Kidney (tissue), 14 donors: ENCODE measurements around the gene PLEKHA6. TPM values are rescaled to one million over a fixed set of nuclear protein-coding genes. Genes with fewer than 3 reads are reported as not detected.

Source experiments
- DNase-seq, 5 donors: peaks; one replicate each; pipeline ENCODE4 v3.0.0-alpha.2; 2013 to 2020
- FAIRE-seq: peaks from 2 replicates; lab custom pipeline; 2012; peaks lifted over from hg19 to GRCh38; lab: Jason Lieb, UNC
- H3K27ac ChIP-seq, 2 donors: one replicate each; pipeline ENCODE4 v1.7.0; 2013; ENCODE audit warnings: low read depth in 2 of 2, low read length in 2 of 2, inconsistent platforms in 1 of 2
- H3K27me3 ChIP-seq: one replicate; pipeline ENCODE4 v1.7.1; 2013; ENCODE audit warnings: low read length, inconsistent platforms; ENCODE audit not compliant: control insufficient read depth, insufficient read depth
- H3K36me3 ChIP-seq, 3 donors: one replicate each; pipeline versions ENCODE4 v1.7.0 to v1.7.1; 2013; ENCODE audit warnings: low read length in 3 of 3, control low read depth in 1 of 3, inconsistent platforms in 1 of 3; ENCODE audit not compliant: insufficient read depth in 3 of 3, control insufficient read depth in 2 of 3
- H3K4me1 ChIP-seq, 3 donors: one replicate each; pipeline versions ENCODE4 v1.7.0 to v1.7.1; 2013; ENCODE audit warnings: low read length in 3 of 3, inconsistent platforms in 1 of 3, low read depth in 1 of 3; ENCODE audit not compliant: control insufficient read depth in 2 of 3, insufficient read depth in 2 of 3
- H3K4me3 ChIP-seq, 3 donors: one replicate each; pipeline versions ENCODE4 v1.7.0 to v1.8.1; 2013; ENCODE audit warnings: low read length in 3 of 3, control low read depth in 1 of 3, inconsistent platforms in 1 of 3
- H3K9ac ChIP-seq, 3 donors: one replicate each; pipeline versions ENCODE4 v1.7.0 to v1.7.1; 2013; ENCODE audit warnings: low read length in 3 of 3, control low read depth in 1 of 3, inconsistent platforms in 1 of 3
- H3K9me3 ChIP-seq, 3 donors: one replicate each; pipeline versions ENCODE4 v1.7.0 to v1.7.1; 2013; ENCODE audit warnings: low read length in 3 of 3, control low read depth in 1 of 3, inconsistent platforms in 1 of 3; ENCODE audit not compliant: control insufficient read depth in 2 of 3, insufficient read depth in 1 of 3
- CTCF ChIP-seq: IDR thresholded peaks from 3 replicates; pipeline ENCODE4 v1.5.1; 2012; ENCODE audit warnings: mild to moderate bottlenecking, moderate library complexity, borderline replicate concordance; ENCODE audit not compliant: insufficient read depth; ENCODE audit errors: extremely low read depth
- intact Hi-C: fragments of 100-400 bp; cut with DNase I; formaldehyde crosslinking; loops from one replicate; pipeline ENCODE4 v1.11.1; 2022
- polyA plus RNA-seq: library from polyadenylated mRNA; stranded (reverse); fragments of 350-450 nt; fragmentation: Illumina TruSeq; extraction: RNeasy Lipid Tissue Mini Kit (QIAGEN cat#74804); gene quantifications from one replicate; pipeline ENCODE4 v1.2.3, GENCODE V29; 2014; ENCODE audit warnings: low read depth, low replicate concordance; ENCODE audit not compliant: insufficient read depth
- total RNA-seq: library from RNA; stranded (reverse); fragmentation: NEBNext Ultra II Directional; extraction: Animal tissue kit (Norgen Biotek cat#: 25700); gene quantifications from one replicate; pipeline ENCODE4 v1.2.1, GENCODE V29; 2021
- donor health status: control.
- donor health status: control.
- donor health status: control.
- donor health status: control.
- donor health status: control.
- donor health status: DM: yes; HTN: yes; CAD: no.
- donor health status: Normal renal cell carcinoma (clear cell type).

Gene PLEKHA6
- total and polyA plus RNA-seq, 2 donors from 2014 or later: 17.5 to 65.1 TPM

- TF ChIP-seq CTCF: peak; percentile 69
- peaks cover 0 to 5% (median 0%) of the 10 kb centered on the region in 3 donors for H3K4me1 ChIP-seq
- H3K27ac ChIP-seq: peak within 1 kb of the TSS; percentile 59
- FAIRE-seq: no peak
- H3K4me3 ChIP-seq: peak within 1 kb of the TSS; percentile 30 to 40 (median 33)
- peak within 1 kb of the TSS in 2 of 3 donors; percentile 15 to 28 for H3K9ac ChIP-seq
- no peaks in the 10 kb centered on the region for H3K9me3 ChIP-seq
- peak; percentile 94 to 96 (median 95) for DNase-seq
- no peaks in the 10 kb centered on the region for H3K27me3 ChIP-seq
- H3K36me3 ChIP-seq: no peaks in the 10 kb centered on the region
- intact Hi-C loops: loop anchor here (10.0 kb wide), 1 partner anchor 151 kb away; no protein-coding TSS in a partner anchor
Measured at GRCh38 chr1:204213668-204214662, 145.8 kb downstream of the PLEKHA6 start, which contains the start of gene GOLT1A. TSS of gene GOLT1A (minus strand) at chr1:204213988. CDS start at chr1:204213906, 82 bp downstream.

GRCh38 chr1:204212715-204213114, 147.0 kb downstream of the PLEKHA6 start:
- intact Hi-C loops: loop anchor here (10.0 kb wide), 1 partner anchor 152 kb away; no protein-coding TSS in a partner anchor
- FAIRE-seq: no peak
- Histone ChIP-seq H3K4me3 (no peak overlapping the region), H3K36me3 (no peaks in the 10 kb centered on the region), H3K4me1 (peaks cover 0 to 5% (median 0%) of the 10 kb centered on the region in 3 donors), H3K9ac (no peak overlapping the region), H3K9me3 (no peaks in the 10 kb centered on the region), H3K27me3 (no peaks in the 10 kb centered on the region), H3K27ac (no peak overlapping the region)
- DNase-seq: no peak
- TF ChIP-seq CTCF: no peak

- no peaks in the 10 kb centered on the region for H3K36me3 ChIP-seq
- H3K9me3 ChIP-seq: no peaks in the 10 kb centered on the region
- H3K27ac ChIP-seq: no peak overlapping the region
- H3K27me3 ChIP-seq: no peaks in the 10 kb centered on the region
- intact Hi-C loops: loop anchor here (10.0 kb wide), 1 partner anchor 154 kb away; no protein-coding TSS in a partner anchor
- DNase-seq (no peak), FAIRE-seq (no peak)
- no peak for TF ChIP-seq CTCF
- peaks cover 0 to 11% (median 0%) of the 10 kb centered on the region in 3 donors for H3K4me1 ChIP-seq
- H3K9ac ChIP-seq: no peak overlapping the region
- no peak overlapping the region for H3K4me3 ChIP-seq
Measured at GRCh38 chr1:204211046-204211445, 148.7 kb downstream of the PLEKHA6 start.
